HCT116 (cell line): ENCODE results near the gene LRFN3. TPM values are rescaled to one million over a fixed set of nuclear protein-coding genes. Genes with fewer than 3 reads are reported as not detected.

Source experiments
- ATAC-seq: fragments of 200-7000 bp; cut with Tn5 transposase; 2 replicates; pipeline ENCODE4 v1.9.1; 2020; ENCODE audit warnings: mild to moderate bottlenecking, moderate library complexity
- BruUV-seq: library from RNA; stranded (reverse); fragments of 400-500 nt; replicated peaks from 2 replicates; lab custom pipeline; 2021; lab: Mats Ljungman, UMichigan
- CTCF ChIA-PET: fragments of 300-600 bp; sonication (Branson Sonifier 250); formaldehyde crosslinking; loops from one replicate; lab custom pipeline; 2021; ENCODE audit warnings: antibody characterized with exemption; lab: Charles Lee
- POLR2A ChIA-PET: fragments of 300-600, 350-600 bp; sonication (Branson Sonifier 250); formaldehyde crosslinking; loops from one replicate; lab custom pipeline; 2021; ENCODE audit warnings: antibody characterized with exemption; lab: Charles Lee
- RAD21 ChIA-PET, 2 experiments: fragments of 300-600 bp; sonication (Branson Sonifier 250); formaldehyde crosslinking; loops; one replicate each; lab custom pipeline; 2023; ENCODE audit warnings: low total read pairs in 2 of 2; ENCODE audit not compliant: uncharacterized antibody in 2 of 2, unreplicated experiment in 2 of 2, low non-redundant PET in 1 of 2; lab: Charles Lee
- DNase-seq: peaks from one replicate; pipeline ENCODE4 v3.0.0-alpha.2; 2010; ENCODE audit warnings: low read depth, low spot score
- H2AFZ ChIP-seq: fragments of 200-600 bp; shearing (Covaris generic), sonication (generic); 2 replicates; pipeline ENCODE4 v1.6.1; 2017; ENCODE audit warnings: low read depth, mixed run types, mixed read lengths, antibody characterized with exemption, low read length; ENCODE audit not compliant: poor library complexity, severe bottlenecking
- H3K27ac ChIP-seq: 2 replicates; pipeline ENCODE4 v1.5.1; 2012; ENCODE audit warnings: low read depth, low read length
- H3K27me3 ChIP-seq: fragments of 200-600 bp; sonication (generic); 2 replicates; pipeline ENCODE4 v1.6.1; 2016; ENCODE audit warnings: mixed run types, low read length, mixed read lengths; ENCODE audit not compliant: insufficient read depth
- H3K36me3 ChIP-seq, 2 experiments: fragments of 200-500 bp in 1 of 2; fragments of 200-600 bp in 1 of 2; sonication (Bioruptor generic) in 1 of 2; sonication (generic) in 1 of 2; 2 replicates each; pipeline versions ENCODE4 v1.5.1 to v1.6.1; 2014 to 2016; ENCODE audit warnings: low read length in 2 of 2, inconsistent platforms in 1 of 2, mixed read lengths in 1 of 2, mixed run types in 1 of 2; ENCODE audit not compliant: insufficient read depth in 2 of 2, control insufficient read depth in 1 of 2
- H3K4me1 ChIP-seq, 2 experiments: fragments of 200-600 bp in 1 of 2; sonication (generic) in 1 of 2; 2 replicates each; pipeline versions ENCODE4 v1.5.1 to v1.6.1; 2012 to 2017; ENCODE audit warnings: low read length in 2 of 2, inconsistent platforms in 1 of 2, mild to moderate bottlenecking in 1 of 2, mixed read lengths in 1 of 2, mixed run types in 1 of 2, moderate library complexity in 1 of 2; ENCODE audit not compliant: insufficient read depth in 2 of 2, control insufficient read depth in 1 of 2
- H3K4me2 ChIP-seq: fragments of 200-600 bp; sonication (generic); 2 replicates; pipeline ENCODE4 v1.6.1; 2017; ENCODE audit warnings: mixed run types, low read length, mixed read lengths
- H3K4me3 ChIP-seq, 2 experiments: fragments of 200-600 bp in 1 of 2; sonication (generic) in 1 of 2; replicated peaks in 1 of 2; 2 replicates each; pipeline ENCODE4 v1.5.1; 2011 to 2016; ENCODE audit warnings: low read length in 2 of 2, control low read depth in 1 of 2, low read depth in 1 of 2, mild to moderate bottlenecking in 1 of 2, mixed read lengths in 1 of 2, mixed run types in 1 of 2
- H3K79me2 ChIP-seq: fragments of 200-600 bp; sonication (generic); 2 replicates; pipeline ENCODE4 v1.6.1; 2017; ENCODE audit warnings: mild to moderate bottlenecking, mixed run types, low read length, moderate library complexity, mixed read lengths; ENCODE audit not compliant: insufficient read depth
- H3K9ac ChIP-seq: fragments of 200-600 bp; sonication (generic); 2 replicates; pipeline ENCODE4 v1.6.1; 2016; ENCODE audit warnings: low read length, mixed read lengths
- H3K9me2 ChIP-seq: fragments of 200-600 bp; sonication (generic), shearing (Covaris generic); 2 replicates; pipeline ENCODE4 v1.6.1; 2017; ENCODE audit warnings: mixed run types, mild to moderate bottlenecking, moderate library complexity; ENCODE audit not compliant: insufficient read depth
- H3K9me3 ChIP-seq, 2 experiments: fragments of 200-500 bp in 1 of 2; fragments of 200-600 bp in 1 of 2; sonication (Bioruptor generic) in 1 of 2; sonication (generic) in 1 of 2; 2 replicates each; pipeline ENCODE4 v1.6.1; 2014 to 2017; ENCODE audit warnings: low read length in 2 of 2, mixed read lengths in 2 of 2, inconsistent platforms in 1 of 2, low read depth in 1 of 2, mild to moderate bottlenecking in 1 of 2, mixed run types in 1 of 2, moderate library complexity in 1 of 2; ENCODE audit not compliant: control insufficient read depth in 1 of 2, insufficient read depth in 1 of 2
- H4K20me1 ChIP-seq: fragments of 200-600 bp; sonication (generic), shearing (Covaris generic); 2 replicates; pipeline ENCODE4 v1.6.1; 2017; ENCODE audit warnings: mixed run types, mild to moderate bottlenecking, moderate library complexity; ENCODE audit not compliant: insufficient read depth
- EGR1 ChIP-seq: IDR thresholded peaks from 2 replicates; pipeline ENCODE4 v1.6.1; 2012; ENCODE audit warnings: low read depth
- ELF1 ChIP-seq: IDR thresholded peaks from 2 replicates; pipeline ENCODE4 v1.6.1; 2012; ENCODE audit warnings: low read depth, borderline replicate concordance
- EZH2 ChIP-seq: fragments of 200-600 bp; sonication (generic); IDR thresholded peaks from 2 replicates; pipeline ENCODE4 v1.6.1; 2017; ENCODE audit warnings: antibody characterized with exemption, mixed run types
- EZH2phosphoT487 ChIP-seq: fragments of 200-600 bp; IDR thresholded peaks from 2 replicates; pipeline ENCODE4 v1.6.1; 2018; ENCODE audit warnings: antibody characterized with exemption, borderline replicate concordance
- FOSL1 ChIP-seq: IDR thresholded peaks from 2 replicates; pipeline ENCODE4 v1.6.1; 2012; ENCODE audit warnings: low read depth
- JUND ChIP-seq: IDR thresholded peaks from 2 replicates; pipeline ENCODE4 v1.6.1; 2012
- POLR2A ChIP-seq: IDR thresholded peaks from 2 replicates; pipeline ENCODE4 v1.7.0; 2011; ENCODE audit warnings: borderline replicate concordance; ENCODE audit not compliant: insufficient read depth, insufficient read length; ENCODE audit errors: extremely low read depth
- SP1 ChIP-seq: IDR thresholded peaks from 2 replicates; pipeline ENCODE4 v1.6.1; 2012; ENCODE audit warnings: low read depth
- ZFX ChIP-seq: fragments of 450-650 bp; IDR thresholded peaks from 2 replicates; pipeline ENCODE4 v1.6.1; 2017
- intact Hi-C: fragments of 100-400 bp; cut with micrococcal nuclease; formaldehyde crosslinking; loops from 2 replicates; pipeline ENCODE4 v1.10.0; 2022
- total RNA-seq: library from RNA; stranded (reverse); gene quantifications from one replicate; pipeline ENCODE4 v1.2.1, GENCODE V29; 2021; ENCODE audit not compliant: unreplicated experiment
- TF ChIP-seq, protein P1 (sequence below): IDR thresholded peaks from 2 replicates; pipeline ENCODE4 v1.6.1; 2012
- TF ChIP-seq, protein P2 (sequence below), 3 experiments: fragments of 200-600 bp in 1 of 3; sonication (generic) in 1 of 3; IDR thresholded peaks in 2 of 3; conservative IDR thresholded peaks in 1 of 3; 2 replicates each; pipeline ENCODE4 v1.5.1; 2012 to 2017; ENCODE audit warnings: low read depth in 2 of 3, low read length in 2 of 3, antibody characterized with exemption in 1 of 3, borderline replicate concordance in 1 of 3, control low read depth in 1 of 3, mild to moderate bottlenecking in 1 of 3, mixed read lengths in 1 of 3, mixed run types in 1 of 3, moderate library complexity in 1 of 3; ENCODE audit not compliant: insufficient read depth in 1 of 3
- TF ChIP-seq, protein P3 (sequence below): IDR thresholded peaks from 2 replicates; pipeline ENCODE4 v1.6.1; 2012; ENCODE audit warnings: low read depth

Gene LRFN3
- total RNA-seq, 1 experiment from 2014 or later = 18.8 TPM

DNA sequence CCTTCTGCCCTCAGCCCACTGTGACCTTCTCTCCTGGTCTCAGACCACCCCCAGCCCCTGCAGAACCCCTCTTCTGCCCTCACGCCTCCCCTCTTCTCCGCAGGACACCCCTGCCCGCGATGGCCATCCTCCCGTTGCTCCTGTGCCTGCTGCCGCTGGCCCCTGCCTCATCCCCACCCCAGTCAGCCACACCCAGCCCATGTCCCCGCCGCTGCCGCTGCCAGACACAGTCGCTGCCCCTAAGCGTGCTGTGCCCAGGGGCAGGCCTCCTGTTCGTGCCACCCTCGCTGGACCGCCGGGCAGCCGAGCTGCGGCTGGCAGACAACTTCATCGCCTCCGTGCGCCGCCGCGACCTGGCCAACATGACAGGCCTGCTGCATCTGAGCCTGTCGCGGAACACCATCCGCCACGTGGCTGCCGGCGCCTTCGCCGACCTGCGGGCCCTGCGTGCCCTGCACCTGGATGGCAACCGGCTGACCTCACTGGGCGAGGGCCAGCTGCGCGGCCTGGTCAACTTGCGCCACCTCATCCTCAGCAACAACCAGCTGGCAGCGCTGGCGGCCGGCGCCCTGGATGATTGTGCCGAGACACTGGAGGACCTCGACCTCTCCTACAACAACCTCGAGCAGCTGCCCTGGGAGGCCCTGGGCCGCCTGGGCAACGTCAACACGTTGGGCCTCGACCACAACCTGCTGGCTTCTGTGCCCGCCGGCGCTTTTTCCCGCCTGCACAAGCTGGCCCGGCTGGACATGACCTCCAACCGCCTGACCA lies 3.3 kb downstream of the LRFN3 start:
- no peak for TF ChIP-seq SP1
- no peak for TF ChIP-seq ZFX
- no peak for TF ChIP-seq FOSL1
- TF ChIP-seq, protein P1, sequence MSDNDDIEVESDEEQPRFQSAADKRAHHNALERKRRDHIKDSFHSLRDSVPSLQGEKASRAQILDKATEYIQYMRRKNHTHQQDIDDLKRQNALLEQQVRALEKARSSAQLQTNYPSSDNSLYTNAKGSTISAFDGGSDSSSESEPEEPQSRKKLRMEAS = no peak
- no peak for TF ChIP-seq EZH2phosphoT487
- no peak for TF ChIP-seq POLR2A
- TF ChIP-seq, protein P2, sequence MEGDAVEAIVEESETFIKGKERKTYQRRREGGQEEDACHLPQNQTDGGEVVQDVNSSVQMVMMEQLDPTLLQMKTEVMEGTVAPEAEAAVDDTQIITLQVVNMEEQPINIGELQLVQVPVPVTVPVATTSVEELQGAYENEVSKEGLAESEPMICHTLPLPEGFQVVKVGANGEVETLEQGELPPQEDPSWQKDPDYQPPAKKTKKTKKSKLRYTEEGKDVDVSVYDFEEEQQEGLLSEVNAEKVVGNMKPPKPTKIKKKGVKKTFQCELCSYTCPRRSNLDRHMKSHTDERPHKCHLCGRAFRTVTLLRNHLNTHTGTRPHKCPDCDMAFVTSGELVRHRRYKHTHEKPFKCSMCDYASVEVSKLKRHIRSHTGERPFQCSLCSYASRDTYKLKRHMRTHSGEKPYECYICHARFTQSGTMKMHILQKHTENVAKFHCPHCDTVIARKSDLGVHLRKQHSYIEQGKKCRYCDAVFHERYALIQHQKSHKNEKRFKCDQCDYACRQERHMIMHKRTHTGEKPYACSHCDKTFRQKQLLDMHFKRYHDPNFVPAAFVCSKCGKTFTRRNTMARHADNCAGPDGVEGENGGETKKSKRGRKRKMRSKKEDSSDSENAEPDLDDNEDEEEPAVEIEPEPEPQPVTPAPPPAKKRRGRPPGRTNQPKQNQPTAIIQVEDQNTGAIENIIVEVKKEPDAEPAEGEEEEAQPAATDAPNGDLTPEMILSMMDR (IDR thresholded peaks at IDR 0.05 in 2 of 3, conservative IDR thresholded peaks at IDR 0.05 in 1 of 3; ENCODE audit: borderline replicate concordance in 1 of 3, insufficient read depth in 1 of 3, low read depth in 2 of 3, low read length in 2 of 3) = no peak
- TF ChIP-seq, protein P3, sequence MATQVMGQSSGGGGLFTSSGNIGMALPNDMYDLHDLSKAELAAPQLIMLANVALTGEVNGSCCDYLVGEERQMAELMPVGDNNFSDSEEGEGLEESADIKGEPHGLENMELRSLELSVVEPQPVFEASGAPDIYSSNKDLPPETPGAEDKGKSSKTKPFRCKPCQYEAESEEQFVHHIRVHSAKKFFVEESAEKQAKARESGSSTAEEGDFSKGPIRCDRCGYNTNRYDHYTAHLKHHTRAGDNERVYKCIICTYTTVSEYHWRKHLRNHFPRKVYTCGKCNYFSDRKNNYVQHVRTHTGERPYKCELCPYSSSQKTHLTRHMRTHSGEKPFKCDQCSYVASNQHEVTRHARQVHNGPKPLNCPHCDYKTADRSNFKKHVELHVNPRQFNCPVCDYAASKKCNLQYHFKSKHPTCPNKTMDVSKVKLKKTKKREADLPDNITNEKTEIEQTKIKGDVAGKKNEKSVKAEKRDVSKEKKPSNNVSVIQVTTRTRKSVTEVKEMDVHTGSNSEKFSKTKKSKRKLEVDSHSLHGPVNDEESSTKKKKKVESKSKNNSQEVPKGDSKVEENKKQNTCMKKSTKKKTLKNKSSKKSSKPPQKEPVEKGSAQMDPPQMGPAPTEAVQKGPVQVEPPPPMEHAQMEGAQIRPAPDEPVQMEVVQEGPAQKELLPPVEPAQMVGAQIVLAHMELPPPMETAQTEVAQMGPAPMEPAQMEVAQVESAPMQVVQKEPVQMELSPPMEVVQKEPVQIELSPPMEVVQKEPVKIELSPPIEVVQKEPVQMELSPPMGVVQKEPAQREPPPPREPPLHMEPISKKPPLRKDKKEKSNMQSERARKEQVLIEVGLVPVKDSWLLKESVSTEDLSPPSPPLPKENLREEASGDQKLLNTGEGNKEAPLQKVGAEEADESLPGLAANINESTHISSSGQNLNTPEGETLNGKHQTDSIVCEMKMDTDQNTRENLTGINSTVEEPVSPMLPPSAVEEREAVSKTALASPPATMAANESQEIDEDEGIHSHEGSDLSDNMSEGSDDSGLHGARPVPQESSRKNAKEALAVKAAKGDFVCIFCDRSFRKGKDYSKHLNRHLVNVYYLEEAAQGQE = no peak
- TF ChIP-seq EGR1 = no peak
- TF ChIP-seq EZH2 = no peak
- no peak for TF ChIP-seq JUND
- TF ChIP-seq ELF1 = no peak
- Histone ChIP-seq H3K4me1 (peaks cover 16 to 19% of the 10 kb centered on the region in 2 experiments; a peak in 3 of 4 replicates), H3K79me2 (peaks cover 20% of the 10 kb centered on the region), H3K9me3 (no peaks in the 10 kb centered on the region), H3K4me3 (no peak overlapping the region), H2AFZ (no peak overlapping the region), H3K27me3 (no peaks in the 10 kb centered on the region), H3K9ac (no peak overlapping the region), H3K36me3 (no peaks in the 10 kb centered on the region; a peak in 2 of 4 replicates), H3K9me2 (no peaks in the 10 kb centered on the region), H3K4me2 (no peak overlapping the region), H3K27ac (no peak overlapping the region), H4K20me1 (no peaks in the 10 kb centered on the region)
- DNase-seq (no peak), ATAC-seq (no peak)
- intact Hi-C loops = loop anchor here (10.0 kb wide), 1 partner anchor 395 kb away; the partner anchor contains the start of gene TMEM147
- RAD21 ChIA-PET = no interaction called here
- POLR2A ChIA-PET = no interaction called here
- BruUV-seq = no TSS peak
- CTCF ChIA-PET = no interaction called here
